ENCODE measurements around the gene GP5. TPM values are rescaled to one million over a fixed set of nuclear protein-coding genes. Genes with fewer than 3 reads are reported as not detected.

Gene GP5
- total and polyA plus RNA-seq, 2 of the 13 experiments (the other 11 are each of a cell fraction or from before 2014, with no cell fraction given): not detected

GRCh38 chr3:194446754-194447153 lies 47.7 kb upstream of the GP5 start (continued):
- TF ChIP-seq TBP (CRISPR knock-in tag; IDR thresholded peaks at IDR 0.05): no peak
- no peak for TF ChIP-seq SOX6 (IDR thresholded peaks at IDR 0.05)
- TF ChIP-seq SOX6 (CRISPR knock-in tag; IDR thresholded peaks at IDR 0.05): peak; percentile 74; the same call in 1 of the 2 replicates
- TF ChIP-seq CENPT (CRISPR knock-in tag; IDR thresholded peaks at IDR 0.05; ENCODE audit: low read depth): no peak
- no peak for TF ChIP-seq PLRG1 (conservative IDR thresholded peaks at IDR 0.05)
- TF ChIP-seq ZNF724P (CRISPR knock-in tag; IDR thresholded peaks at IDR 0.05; ENCODE audit: borderline replicate concordance): no peak
- no peak for TF ChIP-seq ZNF558 (CRISPR knock-in tag; IDR thresholded peaks at IDR 0.05; ENCODE audit: borderline replicate concordance)
- TF ChIP-seq MYC (CRISPR knock-in tag; IDR thresholded peaks at IDR 0.05; ENCODE audit: borderline replicate concordance): no peak
- no peak for TF ChIP-seq HNRNPLL (IDR thresholded peaks at IDR 0.05; ENCODE audit: low read depth, low read length, poor library complexity, severe bottlenecking)
- no peak for TF ChIP-seq TFDP1 (CRISPR knock-in tag; IDR thresholded peaks at IDR 0.05; ENCODE audit: borderline replicate concordance)
- peak; percentile 67 for TF ChIP-seq ARID5B (CRISPR knock-in tag; IDR thresholded peaks at IDR 0.05)
- peak; percentile 71; the same call in 1 of the 2 replicates for TF ChIP-seq MBD4 (IDR thresholded peaks at IDR 0.05; ENCODE audit: borderline replicate concordance, low read length)
- TF ChIP-seq RBM22 (optimal IDR thresholded peaks at IDR 0.05; ENCODE audit: low read length): no peak
- no peak for TF ChIP-seq ZNF44 (CRISPR knock-in tag; IDR thresholded peaks at IDR 0.05)
- no peak for TF ChIP-seq ZNF574 (CRISPR knock-in tag; IDR thresholded peaks at IDR 0.05)
- TF ChIP-seq ZFP62 (CRISPR knock-in tag; IDR thresholded peaks at IDR 0.05): no peak
- TF ChIP-seq IKZF1 (IDR thresholded peaks at IDR 0.05): no peak
- no peak for TF ChIP-seq ZBTB34 (CRISPR knock-in tag; IDR thresholded peaks at IDR 0.05)
- no peak for TF ChIP-seq ERF (CRISPR knock-in tag; IDR thresholded peaks at IDR 0.05)
- no peak for TF ChIP-seq ATM (IDR thresholded peaks at IDR 0.05; ENCODE audit: borderline replicate concordance)
- TF ChIP-seq YEATS2 (CRISPR knock-in tag; IDR thresholded peaks at IDR 0.05; ENCODE audit: borderline replicate concordance): no peak
- TF ChIP-seq ZNF841 (CRISPR knock-in tag; IDR thresholded peaks at IDR 0.05; ENCODE audit: borderline replicate concordance): no peak
